Fibroblast of mammary gland (primary cell): ENCODE results near the gene TOP3B.

Experiments
- DNase-seq: peaks from one replicate; pipeline ENCODE4 v3.0.0-alpha.2; 2010; ENCODE audit warnings: low read depth
- H3K4me3 ChIP-seq: 2 replicates; pipeline ENCODE4 v1.5.1; 2011; ENCODE audit warnings: low read depth, mild to moderate bottlenecking, low read length, moderate library complexity; ENCODE audit not compliant: control insufficient read depth
- CTCF ChIP-seq: conservative IDR thresholded peaks from 2 replicates; pipeline ENCODE4 v1.5.1; 2011; ENCODE audit warnings: low read depth, low read length, inconsistent platforms; ENCODE audit not compliant: control insufficient read depth, insufficient read depth

Gene TOP3B

GRCh38 chr22:21981874-21982273 is 713 bp downstream of the TOP3B start:
- DNase-seq = no peak
- TF ChIP-seq CTCF = no peak
- peak overlapping the region; percentile 92 for H3K4me3 ChIP-seq

GRCh38 chr22:21980547-21980946 is 2.0 kb downstream of the TOP3B start:
- no peak for TF ChIP-seq CTCF
- H3K4me3 ChIP-seq = no peak overlapping the region
- no peak for DNase-seq

- TF ChIP-seq CTCF = no peak
- DNase-seq = no peak
- H3K4me3 ChIP-seq = no peak overlapping the region
Observed at GRCh38 chr22:21978564-21979386, 3.8 kb downstream of the TOP3B start.

GRCh38 chr22:21977814-21978213 is 4.8 kb downstream of the TOP3B start:
- DNase-seq = no peak
- H3K4me3 ChIP-seq = no peak overlapping the region
- TF ChIP-seq CTCF = no peak

GRCh38 chr22:21975854-21976345 is 6.7 kb downstream of the TOP3B start:
- TF ChIP-seq CTCF = no peak
- H3K4me3 ChIP-seq = no peak overlapping the region
- DNase-seq = no peak

GRCh38 chr22:21975273-21975672 is 7.3 kb downstream of the TOP3B start:
- TF ChIP-seq CTCF = no peak

GRCh38 chr22:21974058-21974649 is 8.4 kb downstream of the TOP3B start:
- no peak for TF ChIP-seq CTCF
- H3K4me3 ChIP-seq = no peak overlapping the region
- no peak for DNase-seq

More at GRCh38 chr22:21975273-21975672, 7.3 kb downstream of the TOP3B start:
- H3K4me3 ChIP-seq = no peak overlapping the region
- DNase-seq = no peak
